A549 (cell line): ENCODE data around the gene CAMK4. TPM values are rescaled to one million over a fixed set of nuclear protein-coding genes. Genes with fewer than 3 reads are reported as not detected.

Source experiments
- ATAC-seq, 2 experiments: fragments of 200-7000 bp in 1 of 2; fragments of >200 bp in 1 of 2; cut with Nextera tagmentation in 1 of 2; cut with Tn5 transposase in 1 of 2; 3 replicates each; pipeline versions ENCODE4 v1.8.0 to v1.9.1; 2018 to 2020; ENCODE audit warnings: mild to moderate bottlenecking in 1 of 2, moderate library complexity in 1 of 2
- CTCF ChIA-PET: fragments of 300-600 bp; sonication (Branson Sonifier 250); formaldehyde crosslinking; extraction: SDS; loops from one replicate; lab custom pipeline; 2021; ENCODE audit warnings: antibody characterized with exemption, inconsistent platforms; lab: Yijun Ruan, JAX
- POLR2A ChIA-PET: fragments of 350-600 bp; formaldehyde crosslinking; extraction: SDS; loops from one replicate; lab custom pipeline; 2021; ENCODE audit warnings: antibody characterized with exemption, inconsistent platforms; lab: Yijun Ruan, JAX
- DNase-seq, 2 experiments: peaks; one replicate each; pipeline versions ENCODE4 v3.0.0 to v3.0.0-alpha.2; 2011 to 2016; ENCODE audit warnings: low read depth in 1 of 2, low spot score in 1 of 2
- FAIRE-seq: peaks from 2 replicates; lab custom pipeline; 2011; peaks lifted over from hg19 to GRCh38; lab: Jason Lieb, UNC
- H3K27ac ChIP-seq, 2 experiments: fragments of >200 bp; sonication (Bioruptor Twin); formaldehyde crosslinking; 3 replicates each; pipeline ENCODE4 v1.5.1; 2016 to 2017
- H3K4me1 ChIP-seq: fragments of >200 bp; sonication (Bioruptor Twin); formaldehyde crosslinking; 3 replicates; pipeline ENCODE4 v1.6.1; 2016
- H3K4me2 ChIP-seq: fragments of >200 bp; sonication (Bioruptor Twin); formaldehyde crosslinking; 3 replicates; pipeline ENCODE4 v1.6.1; 2016
- H3K4me3 ChIP-seq: fragments of >200 bp; sonication (Bioruptor Twin); formaldehyde crosslinking; 3 replicates; pipeline ENCODE4 v1.5.1; 2016
- H3K9me3 ChIP-seq: fragments of >200 bp; sonication (Bioruptor Twin); formaldehyde crosslinking; 3 replicates; pipeline ENCODE4 v1.6.1; 2016
- BHLHE40 ChIP-seq: IDR thresholded peaks from 2 replicates; pipeline ENCODE4 v1.6.1; 2012; ENCODE audit warnings: low read depth, low read length, inconsistent platforms
- CBX8 ChIP-seq: fragments of 200-600 bp; sonication (generic); IDR thresholded peaks from 2 replicates; pipeline ENCODE4 v1.6.1; 2016
- CEBPB ChIP-seq, 2 experiments: fragments of >200 bp in 1 of 2; sonication (Bioruptor Twin) in 1 of 2; formaldehyde crosslinking in 1 of 2; IDR thresholded peaks; 2 replicates each; pipeline ENCODE4 v1.6.1; 2012 to 2016
- EP300 ChIP-seq, 2 experiments: fragments of >200 bp; sonication (Bioruptor Twin); formaldehyde crosslinking; IDR thresholded peaks; 2 replicates in 1 of 2; 3 replicates in 1 of 2; pipeline ENCODE4 v1.6.1; 2016 to 2017
- FOSL2 ChIP-seq, 2 experiments: fragments of 450-650 bp in 1 of 2; fragments of >200 bp in 1 of 2; sonication (Bioruptor Twin) in 1 of 2; formaldehyde crosslinking; IDR thresholded peaks; 2 replicates each; pipeline versions ENCODE4 v1.5.0 to v1.6.1; 2016 to 2020; ENCODE audit warnings: mild to moderate bottlenecking in 1 of 2, moderate library complexity in 1 of 2
- HMGXB4 ChIP-seq: fragments of 250-450 bp; sonication (Bioruptor Pico); IDR thresholded peaks from 2 replicates; pipeline ENCODE4 v1.5.0; 2021; ENCODE audit warnings: mild to moderate bottlenecking, moderate library complexity, borderline replicate concordance
- JUN ChIP-seq, 2 experiments: fragments of >200 bp; sonication (Bioruptor Twin); formaldehyde crosslinking; IDR thresholded peaks; 2 replicates in 1 of 2; 3 replicates in 1 of 2; pipeline ENCODE4 v1.6.1; 2016 to 2017
- JUNB ChIP-seq: fragments of >200 bp; sonication (Bioruptor Twin); formaldehyde crosslinking; IDR thresholded peaks from 2 replicates; pipeline ENCODE4 v1.6.1; 2016
- KDM1A ChIP-seq: fragments of 200-600 bp; sonication (generic); IDR thresholded peaks from 2 replicates; pipeline ENCODE4 v1.6.1; 2016; ENCODE audit warnings: low read depth, mild to moderate bottlenecking
- MAX ChIP-seq: IDR thresholded peaks from 2 replicates; pipeline ENCODE4 v1.6.1; 2012
- NFE2L2 ChIP-seq: fragments of 150-350 bp; conservative IDR thresholded peaks from 2 replicates; pipeline ENCODE4 v1.6.1; 2014; ENCODE audit warnings: low read length
- POLR2AphosphoS2 ChIP-seq: conservative IDR thresholded peaks from 2 replicates; pipeline ENCODE4 v1.6.1; 2012; ENCODE audit warnings: low read length, improper control_type of control experiment, inconsistent platforms
- RCOR1 ChIP-seq: fragments of 150-350 bp; IDR thresholded peaks from 2 replicates; pipeline ENCODE4 v1.6.1; 2014; ENCODE audit warnings: antibody characterized with exemption, low read length, low read depth
- RNF2 ChIP-seq: fragments of 200-600 bp; sonication (generic); IDR thresholded peaks from 2 replicates; pipeline ENCODE4 v1.6.1; 2016; ENCODE audit warnings: low read depth, mild to moderate bottlenecking, antibody characterized with exemption, moderate library complexity, borderline replicate concordance
- SREBF2 ChIP-seq: fragments of 450-650 bp; IDR thresholded peaks from 2 replicates; pipeline ENCODE4 v1.6.1; 2014; ENCODE audit warnings: mild to moderate bottlenecking, moderate library complexity
- ZC3H11A ChIP-seq: fragments of 450-650 bp; IDR thresholded peaks from 2 replicates; pipeline ENCODE4 v1.6.1; 2014; ENCODE audit warnings: antibody characterized with exemption, mild to moderate bottlenecking
- ZNF302 ChIP-seq: fragments of 250-450 bp; sonication (Bioruptor Pico); IDR thresholded peaks from 2 replicates; pipeline ENCODE4 v1.9.0; 2021; ENCODE audit warnings: inconsistent platforms, mild to moderate bottlenecking, moderate library complexity
- WGBS: methylation state at CpG from one replicate; pipeline ENCODE4 v1.1.6; 2017; ENCODE audit errors: missing lambda C conversion rate; 5-methylcytosine and 5-hydroxymethylcytosine counted together
- polyA plus RNA-seq, 4 experiments: library from polyadenylated mRNA; depleted of rRNA in 3 of 4; stranded (reverse); fragments of >200 nt; fragmentation: RNase III in 1 of 4; extraction: RNeasy Plus Mini Kit Qiagen cat#74134 plus additional on column Dnase treatment in 1 of 4; gene quantifications; 2 replicates in 3 of 4; 3 replicates in 1 of 4; pipeline ENCODE4 v1.2.3, GENCODE V29; 2011 to 2017
- TF ChIP-seq, protein P1 (sequence below): fragments of >200 bp; sonication (Bioruptor Twin); formaldehyde crosslinking; IDR thresholded peaks from 3 replicates; pipeline ENCODE4 v1.5.1; 2016
- TF ChIP-seq, protein P2 (sequence below): fragments of 250-450 bp; sonication (Bioruptor Pico); IDR thresholded peaks from 2 replicates; pipeline ENCODE4 v1.5.0; 2020; ENCODE audit warnings: low read depth, mild to moderate bottlenecking, moderate library complexity

Gene CAMK4
- polyA plus RNA-seq, 2 of the 4 experiments (the other 2 are of a cell fraction), result not detected

DNA sequence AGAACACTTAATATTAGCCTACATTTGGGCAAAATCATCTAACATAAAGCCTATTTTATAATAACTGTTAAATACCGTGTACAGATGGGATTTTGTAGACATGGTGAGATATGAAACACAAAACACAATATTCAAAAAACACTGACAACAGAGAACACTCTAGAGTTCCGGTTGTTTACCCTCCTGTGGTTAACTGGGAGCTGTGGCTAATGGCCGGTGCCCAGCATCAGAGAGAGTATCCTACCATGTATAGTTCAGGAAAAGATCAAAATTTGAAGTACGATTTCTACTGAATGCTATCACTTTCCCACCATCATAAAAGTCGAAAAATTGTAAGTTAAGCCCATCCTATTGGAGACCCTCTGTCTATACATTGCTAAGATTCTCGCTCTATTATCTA lies 2.4 kb downstream of the CAMK4 start:
- DNase-seq (no peak), ATAC-seq (no peak), FAIRE-seq (peak; percentile 18)
- Histone ChIP-seq H3K4me2 (no peak overlapping the region), H3K4me3 (no peak overlapping the region), H3K9me3 (no peaks in the 10 kb centered on the region), H3K4me1 (peaks cover 6% of the 10 kb centered on the region; the same call in 1 of the 3 replicates), H3K27ac (no peak overlapping the region)
- ChIA-PET CTCF (interaction anchor here (1.2 kb wide), 1 partner anchor 46 kb away, joined by 3 read pairs; no protein-coding TSS in a partner anchor), POLR2A (no interaction called here)
- TF ChIP-seq CBX8 (no peak), HMGXB4 (CRISPR knock-in tag) (no peak), POLR2AphosphoS2 (no peak), JUNB (no peak), RCOR1 (no peak), ZC3H11A (no peak), CEBPB (IDR thresholded peaks at IDR 0.05) (no peak), SREBF2 (no peak), RNF2 (no peak), MAX (no peak), FOSL2 (IDR thresholded peaks at IDR 0.05) (no peak), FOSL2 (CRISPR knock-in tag; IDR thresholded peaks at IDR 0.05) (no peak), JUN (IDR thresholded peaks at IDR 0.05) (no peak)
- TF ChIP-seq, protein P1, sequence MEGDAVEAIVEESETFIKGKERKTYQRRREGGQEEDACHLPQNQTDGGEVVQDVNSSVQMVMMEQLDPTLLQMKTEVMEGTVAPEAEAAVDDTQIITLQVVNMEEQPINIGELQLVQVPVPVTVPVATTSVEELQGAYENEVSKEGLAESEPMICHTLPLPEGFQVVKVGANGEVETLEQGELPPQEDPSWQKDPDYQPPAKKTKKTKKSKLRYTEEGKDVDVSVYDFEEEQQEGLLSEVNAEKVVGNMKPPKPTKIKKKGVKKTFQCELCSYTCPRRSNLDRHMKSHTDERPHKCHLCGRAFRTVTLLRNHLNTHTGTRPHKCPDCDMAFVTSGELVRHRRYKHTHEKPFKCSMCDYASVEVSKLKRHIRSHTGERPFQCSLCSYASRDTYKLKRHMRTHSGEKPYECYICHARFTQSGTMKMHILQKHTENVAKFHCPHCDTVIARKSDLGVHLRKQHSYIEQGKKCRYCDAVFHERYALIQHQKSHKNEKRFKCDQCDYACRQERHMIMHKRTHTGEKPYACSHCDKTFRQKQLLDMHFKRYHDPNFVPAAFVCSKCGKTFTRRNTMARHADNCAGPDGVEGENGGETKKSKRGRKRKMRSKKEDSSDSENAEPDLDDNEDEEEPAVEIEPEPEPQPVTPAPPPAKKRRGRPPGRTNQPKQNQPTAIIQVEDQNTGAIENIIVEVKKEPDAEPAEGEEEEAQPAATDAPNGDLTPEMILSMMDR, result no peak
- TF ChIP-seq, protein P2, sequence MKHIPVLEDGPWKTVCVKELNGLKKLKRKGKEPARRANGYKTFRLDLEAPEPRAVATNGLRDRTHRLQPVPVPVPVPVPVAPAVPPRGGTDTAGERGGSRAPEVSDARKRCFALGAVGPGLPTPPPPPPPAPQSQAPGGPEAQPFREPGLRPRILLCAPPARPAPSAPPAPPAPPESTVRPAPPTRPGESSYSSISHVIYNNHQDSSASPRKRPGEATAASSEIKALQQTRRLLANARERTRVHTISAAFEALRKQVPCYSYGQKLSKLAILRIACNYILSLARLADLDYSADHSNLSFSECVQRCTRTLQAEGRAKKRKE (CRISPR knock-in tag), result no peak
- WGBS, result 14% methylated on average over 6 of the region's 6 CpGs

DNA sequence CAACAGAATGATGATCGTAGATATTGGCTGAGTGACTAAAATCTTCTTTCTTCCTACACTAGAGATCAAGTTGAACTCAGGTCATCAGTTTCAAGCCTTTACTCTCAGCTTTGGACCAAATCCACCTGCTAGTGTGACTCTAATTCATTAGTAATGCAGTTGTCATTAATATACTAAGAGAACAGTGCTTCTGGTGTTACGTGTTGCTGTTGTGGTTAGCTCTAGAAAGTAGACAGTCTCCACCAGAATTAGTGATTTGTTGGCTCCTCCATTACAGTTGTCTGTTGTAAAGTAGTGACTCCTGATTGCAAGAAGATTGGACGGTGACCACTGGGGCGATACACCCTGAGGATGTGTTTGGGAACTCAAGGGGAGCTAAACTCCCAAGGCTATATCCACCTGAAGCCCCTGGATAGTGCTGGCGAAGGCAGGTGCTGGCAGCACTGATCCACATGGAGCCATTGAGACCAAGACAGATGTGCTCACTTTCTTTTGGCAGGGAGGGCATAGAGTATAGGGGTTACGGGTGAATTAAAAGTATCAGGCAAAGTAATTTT lies 3.1 kb downstream of the CAMK4 start:
- no peak overlapping the region for H3K27ac ChIP-seq
- no peak overlapping the region for H3K4me3 ChIP-seq
- FAIRE-seq (no peak), ATAC-seq (no peak), DNase-seq (no peak)
- H3K4me1 ChIP-seq, result peaks cover 6% of the 10 kb centered on the region; the same call in 1 of the 3 replicates
- TF ChIP-seq ZNF302 (no peak), EP300 (IDR thresholded peaks at IDR 0.05) (no peak), POLR2AphosphoS2 (no peak), KDM1A (no peak), BHLHE40 (no peak), NFE2L2 (no peak), JUN (IDR thresholded peaks at IDR 0.05) (no peak)
- TF ChIP-seq, protein P1, result no peak
- 34% methylated on average over 6 of the region's 6 CpGs for WGBS
- CTCF ChIA-PET, result interaction anchor here (1.2 kb wide), 1 partner anchor 47 kb away, joined by 3 read pairs; no protein-coding TSS in a partner anchor
- H3K4me2 ChIP-seq, result no peak overlapping the region
- POLR2A ChIA-PET, result no interaction called here
- no peaks in the 10 kb centered on the region for H3K9me3 ChIP-seq
